Naive B cell (primary cell): ENCODE results near the gene ONECUT3. TPM values are rescaled to one million over a fixed set of nuclear protein-coding genes. Genes with fewer than 3 reads are reported as not detected.
A peak's percentile ranks its signal among the peaks of the same experiment; 100 is the strongest.
"Not testable (repeated sequence)": the region's sequence is repeated elsewhere in the genome, so short reads cannot be mapped to it uniquely, and the experiment has no call there.

ENCODE experiments used
- ATAC-seq, 2 donors: fragments of 150-1000 bp; cut with Tn5 transposase; 2 replicates each; pipeline ENCODE4 v1.10.0; 2021; ENCODE audit warnings: low read depth in 2 of 2, mild to moderate bottlenecking in 2 of 2, moderate library complexity in 2 of 2
- DNase-seq: peaks from one replicate; pipeline ENCODE4 v3.0.0; 2022
- H3K27ac Mint-ChIP-seq, 6 donors: one replicate each; pipeline ENCODE4 v1.8.0; 2020 to 2022; ENCODE audit warnings: mild to moderate bottlenecking in 6 of 6, mixed read lengths in 6 of 6, moderate library complexity in 5 of 6, inconsistent platforms in 2 of 6
- H3K27me3 Mint-ChIP-seq, 3 donors: one replicate each; pipeline ENCODE4 v1.8.0; 2021 to 2022; ENCODE audit warnings: mixed read lengths in 3 of 3, mild to moderate bottlenecking in 1 of 3
- H3K36me3 Mint-ChIP-seq, 2 donors: one replicate each; pipeline ENCODE4 v1.8.0; 2020 to 2022; ENCODE audit warnings: mixed read lengths in 2 of 2, inconsistent platforms in 1 of 2, mild to moderate bottlenecking in 1 of 2
- H3K4me1 Mint-ChIP-seq, 3 donors: one replicate each; pipeline ENCODE4 v1.8.0; 2020 to 2022; ENCODE audit warnings: mixed read lengths in 3 of 3, inconsistent platforms in 1 of 3, mild to moderate bottlenecking in 1 of 3, moderate library complexity in 1 of 3
- H3K4me3 Mint-ChIP-seq, 8 donors: one replicate each; pipeline ENCODE4 v1.8.0; 2020 to 2022; ENCODE audit warnings: mild to moderate bottlenecking in 8 of 8, mixed read lengths in 8 of 8, moderate library complexity in 8 of 8, inconsistent platforms in 2 of 8
- H3K9me3 Mint-ChIP-seq, 7 donors: one replicate each; pipeline ENCODE4 v1.8.0; 2020 to 2022; ENCODE audit warnings: mixed read lengths in 7 of 7, mild to moderate bottlenecking in 5 of 7, inconsistent platforms in 2 of 7, moderate library complexity in 1 of 7
- polyA plus RNA-seq, 6 donors: library from polyadenylated mRNA; unstranded; fragments of 300-500 nt; fragmentation: Illumina TruSeq; gene quantifications; one replicate each; pipeline ENCODE4 v1.2.3, GENCODE V29; 2021; ENCODE audit warnings: low read depth in 6 of 6

ONECUT3 gene
- not detected for polyA plus RNA-seq

- Mint-ChIP-seq H3K9me3 (no peaks in the 10 kb centered on the region), H3K27ac (peak within 1 kb of the TSS in 4 of 6 donors; percentile 62 to 95 (median 78)), H3K4me3 (peak within 1 kb of the TSS in 6 of 8 donors; percentile 5 to 79 (median 52)), H3K27me3 (peaks cover 19 to 60% (median 53%) of the 10 kb centered on the region in 3 donors), H3K36me3 (peaks cover 0 to 8% of the 10 kb centered on the region in 2 donors), H3K4me1 (peaks cover 32 to 42% (median 35%) of the 10 kb centered on the region in 3 donors)
- DNase-seq (no peak), ATAC-seq (peak in 1 of 2 donors; percentile 10)
These were observed at the start of gene ONECUT3 for GRCh38 chr19:1752757-1753728. ONECUT3 (plus strand) TSS chr19:1753506; CDS start chr19:1753663, 157 bp downstream.

GRCh38 chr19:1704339-1704738 lies 49.0 kb upstream of the ONECUT3 start:
- DNase-seq (no peak), ATAC-seq (no peak)
- Mint-ChIP-seq H3K4me1 (peaks cover 6 to 12% (median 10%) of the 10 kb centered on the region in 3 donors), H3K27me3 (peaks cover 19 to 72% (median 60%) of the 10 kb centered on the region in 3 donors), H3K27ac (no peak overlapping the region), H3K4me3 (no peak overlapping the region), H3K36me3 (peaks cover 5 to 18% of the 10 kb centered on the region in 2 donors), H3K9me3 (peaks cover 5 to 14% (median 7%) of the 10 kb centered on the region in 7 donors)

GRCh38 chr19:1705367-1705766 lies 47.9 kb upstream of the ONECUT3 start:
- no peak overlapping the region for H3K27ac Mint-ChIP-seq

GRCh38 chr19:1706646-1707045 lies 46.7 kb upstream of the ONECUT3 start:
- not testable (repeated sequence) for ATAC-seq

More at GRCh38 chr19:1705367-1705766, 47.9 kb upstream of the ONECUT3 start:
- peaks cover 6 to 12% (median 10%) of the 10 kb centered on the region in 3 donors for H3K4me1 Mint-ChIP-seq
- H3K27me3 Mint-ChIP-seq: peaks cover 19 to 67% (median 59%) of the 10 kb centered on the region in 3 donors
- peaks cover 5 to 18% of the 10 kb centered on the region in 2 donors for H3K36me3 Mint-ChIP-seq
- ATAC-seq (no peak), DNase-seq (no peak)
- H3K4me3 Mint-ChIP-seq: peak overlapping the region in 1 of 8 donors; percentile 70
- peaks cover 5 to 15% (median 7%) of the 10 kb centered on the region in 7 donors for H3K9me3 Mint-ChIP-seq

GRCh38 chr19:1707240-1707639 lies 46.1 kb upstream of the ONECUT3 start:
- Mint-ChIP-seq H3K27me3 (peaks cover 10 to 52% (median 44%) of the 10 kb centered on the region in 3 donors), H3K4me3 (no peak overlapping the region), H3K9me3 (peaks cover 5 to 14% (median 7%) of the 10 kb centered on the region in 7 donors), H3K4me1 (no peaks in the 10 kb centered on the region), H3K36me3 (peaks cover 5 to 9% of the 10 kb centered on the region in 2 donors), H3K27ac (no peak overlapping the region)
- ATAC-seq (no peak), DNase-seq (no peak)

More at GRCh38 chr19:1706646-1707045, 46.7 kb upstream of the ONECUT3 start:
- Mint-ChIP-seq H3K27me3 (peaks cover 10 to 54% (median 48%) of the 10 kb centered on the region in 3 donors), H3K4me3 (peak overlapping the region in 1 of 8 donors; percentile 33), H3K9me3 (peaks cover 5 to 14% (median 7%) of the 10 kb centered on the region in 7 donors), H3K27ac (peak overlapping the region in 1 of 6 donors; percentile 14)
- not testable (repeated sequence) for DNase-seq, H3K36me3 Mint-ChIP-seq, H3K4me1 Mint-ChIP-seq

- Mint-ChIP-seq H3K4me3 (no peak overlapping the region), H3K36me3 (peaks cover 0 to 17% of the 10 kb centered on the region in 2 donors), H3K9me3 (peaks cover 0 to 16% (median 8%) of the 10 kb centered on the region in 7 donors), H3K27me3 (peaks cover 30 to 49% (median 33%) of the 10 kb centered on the region in 3 donors), H3K27ac (no peak overlapping the region), H3K4me1 (peaks cover 0 to 13% (median 4%) of the 10 kb centered on the region in 3 donors)
- ATAC-seq: no peak
- no peak for DNase-seq
These were observed 40.1 kb upstream of the ONECUT3 start for GRCh38 chr19:1713170-1713569.

- DNase-seq: no peak
- H3K36me3 Mint-ChIP-seq: peaks cover 0 to 18% of the 10 kb centered on the region in 2 donors
- H3K4me1 Mint-ChIP-seq: peaks cover 0 to 13% (median 4%) of the 10 kb centered on the region in 3 donors
- ATAC-seq: no peak
- no peak overlapping the region for H3K4me3 Mint-ChIP-seq
- no peak overlapping the region for H3K27ac Mint-ChIP-seq
- peaks cover 35 to 52% (median 36%) of the 10 kb centered on the region in 3 donors for H3K27me3 Mint-ChIP-seq
- peaks cover 0 to 16% (median 5%) of the 10 kb centered on the region in 7 donors for H3K9me3 Mint-ChIP-seq
These were observed 37.8 kb upstream of the ONECUT3 start for GRCh38 chr19:1715540-1715939.

GRCh38 chr19:1717200-1717969 lies 35.9 kb upstream of the ONECUT3 start:
- no peak for DNase-seq
- Mint-ChIP-seq H3K27ac (peak overlapping the region in 1 of 6 donors; percentile 57), H3K36me3 (peaks cover 0 to 18% of the 10 kb centered on the region in 2 donors), H3K4me1 (peaks cover 0 to 13% (median 4%) of the 10 kb centered on the region in 3 donors), H3K4me3 (no peak overlapping the region), H3K27me3 (peaks cover 47 to 66% (median 53%) of the 10 kb centered on the region in 3 donors), H3K9me3 (peaks cover 0 to 16% (median 5%) of the 10 kb centered on the region in 7 donors)
- ATAC-seq: no peak

GRCh38 chr19:1717970-1718264 lies 35.4 kb upstream of the ONECUT3 start:
- H3K27me3 Mint-ChIP-seq: peaks cover 50 to 68% (median 58%) of the 10 kb centered on the region in 3 donors
- H3K36me3 Mint-ChIP-seq: peaks cover 0 to 18% of the 10 kb centered on the region in 2 donors
- DNase-seq: no peak
- H3K9me3 Mint-ChIP-seq: peaks cover 0 to 16% (median 4%) of the 10 kb centered on the region in 7 donors
- peak overlapping the region in 1 of 6 donors; percentile 49 for H3K27ac Mint-ChIP-seq
- ATAC-seq: no peak
- H3K4me1 Mint-ChIP-seq: peaks cover 0 to 13% (median 4%) of the 10 kb centered on the region in 3 donors
- H3K4me3 Mint-ChIP-seq: no peak overlapping the region

- Mint-ChIP-seq H3K4me3 (no peak overlapping the region), H3K4me1 (peaks cover 0 to 13% (median 4%) of the 10 kb centered on the region in 3 donors), H3K27ac (no peak overlapping the region), H3K27me3 (peaks cover 57 to 75% (median 65%) of the 10 kb centered on the region in 3 donors), H3K9me3 (peaks cover 0 to 16% (median 7%) of the 10 kb centered on the region in 7 donors), H3K36me3 (peaks cover 0 to 25% of the 10 kb centered on the region in 2 donors)
- DNase-seq (no peak), ATAC-seq (no peak)
These were observed 34.6 kb upstream of the ONECUT3 start for GRCh38 chr19:1718420-1719291.

- no peak for ATAC-seq
- peaks cover 0 to 16% (median 8%) of the 10 kb centered on the region in 7 donors for H3K9me3 Mint-ChIP-seq
- H3K4me3 Mint-ChIP-seq: peak overlapping the region in 1 of 8 donors; percentile 15
- peaks cover 0 to 13% (median 4%) of the 10 kb centered on the region in 3 donors for H3K4me1 Mint-ChIP-seq
- no peak for DNase-seq
- H3K36me3 Mint-ChIP-seq: peaks cover 0 to 26% of the 10 kb centered on the region in 2 donors
- H3K27me3 Mint-ChIP-seq: peaks cover 59 to 79% (median 68%) of the 10 kb centered on the region in 3 donors
- peak overlapping the region in 1 of 6 donors; percentile 47 for H3K27ac Mint-ChIP-seq
These were observed 33.8 kb upstream of the ONECUT3 start for GRCh38 chr19:1719519-1719918.

GRCh38 chr19:1720237-1720636 lies 33.1 kb upstream of the ONECUT3 start:
- Mint-ChIP-seq H3K27ac (no peak overlapping the region), H3K27me3 (peaks cover 61 to 83% (median 68%) of the 10 kb centered on the region in 3 donors)
- no peak for DNase-seq

More at GRCh38 chr19:1720237-1720636, 33.1 kb upstream of the ONECUT3 start:
- Mint-ChIP-seq H3K4me3 (no peak overlapping the region), H3K4me1 (peaks cover 0 to 13% (median 4%) of the 10 kb centered on the region in 3 donors), H3K9me3 (peaks cover 0 to 16% (median 8%) of the 10 kb centered on the region in 7 donors), H3K36me3 (peaks cover 0 to 26% of the 10 kb centered on the region in 2 donors)
- ATAC-seq: no peak
